T-cell (primary cell): ENCODE results near the gene MPPED1. TPM values are rescaled to one million over a fixed set of nuclear protein-coding genes. Genes with fewer than 3 reads are reported as not detected.

Source experiments
- ATAC-seq, 4 experiments: fragments of 200-7000 bp in 3 of 4; fragments of 150-1000 bp in 1 of 4; cut with Tn5 transposase; replicated peaks in 1 of 4; 1 replicate in 3 of 4; 2 replicates in 1 of 4; pipeline ENCODE4 v1.10.0; 2021; ENCODE audit warnings: moderate library complexity in 3 of 4, mild to moderate bottlenecking in 2 of 4, moderate number of reproducible peaks in 1 of 4
- CTCF ChIA-PET, 2 donors: fragments of 300-600 bp; sonication (Branson Sonifier 250); formaldehyde crosslinking; loops; one replicate each; lab custom pipeline; 2022; ENCODE audit warnings: antibody characterized with exemption in 2 of 2; lab: Charles Lee
- POLR2A ChIA-PET, 2 donors: fragments of 300-600 bp; sonication (Branson Sonifier 250); formaldehyde crosslinking; loops; one replicate each; lab custom pipeline; 2022; ENCODE audit warnings: antibody characterized with exemption in 2 of 2; lab: Charles Lee
- DNase-seq, 35 experiments: peaks; one replicate each; pipeline versions ENCODE4 v3.0.0 to v3.0.0-alpha.2; 2013 to 2023
- H3K27ac ChIP-seq: one replicate; pipeline ENCODE4 v1.5.1; 2013; ENCODE audit warnings: low read length
- H3K27me3 ChIP-seq, 2 experiments: replicated peaks in 1 of 2; 1 replicate in 1 of 2; 2 replicates in 1 of 2; pipeline versions ENCODE4 v1.6.1 to v1.7.0; 2013; ENCODE audit warnings: low read length in 1 of 2, mixed read lengths in 1 of 2; ENCODE audit not compliant: control insufficient read depth in 2 of 2, insufficient read depth in 2 of 2; ENCODE audit errors: extremely low read depth in 1 of 2
- H3K36me3 ChIP-seq, 2 donors: 1 replicate in 1 of 2; 2 replicates in 1 of 2; pipeline versions ENCODE4 v1.6.1 to v1.7.0; 2013; ENCODE audit warnings: low read length in 1 of 2; ENCODE audit not compliant: control insufficient read depth in 2 of 2, insufficient read depth in 1 of 2; ENCODE audit errors: extremely low read depth in 1 of 2
- H3K4me1 ChIP-seq, 2 experiments: 1 replicate in 1 of 2; 2 replicates in 1 of 2; pipeline versions ENCODE4 v1.6.1 to v1.7.0; 2013; ENCODE audit warnings: low read length in 2 of 2, mixed read lengths in 1 of 2; ENCODE audit not compliant: insufficient read depth in 2 of 2, control insufficient read depth in 1 of 2; ENCODE audit errors: extremely low read depth in 1 of 2
- H3K4me3 ChIP-seq, 2 donors: 1 replicate in 1 of 2; 2 replicates in 1 of 2; pipeline versions ENCODE4 v1.5.1 to v1.7.0; 2013; ENCODE audit warnings: mild to moderate bottlenecking in 2 of 2, low read length in 1 of 2, moderate library complexity in 1 of 2; ENCODE audit not compliant: control insufficient read depth in 1 of 2; ENCODE audit errors: extremely low read depth in 1 of 2
- H3K9me3 ChIP-seq: 2 replicates; pipeline ENCODE4 v1.7.0; 2013
- H3K27ac Mint-ChIP-seq, 2 donors: one replicate each; pipeline ENCODE4 v1.8.0; 2020 to 2021; ENCODE audit warnings: mild to moderate bottlenecking in 2 of 2, mixed read lengths in 2 of 2
- H3K27me3 Mint-ChIP-seq, 2 donors: one replicate each; pipeline ENCODE4 v1.8.0; 2021 to 2022; ENCODE audit warnings: mixed read lengths in 2 of 2
- H3K36me3 Mint-ChIP-seq: one replicate; pipeline ENCODE4 v1.8.0; 2021; ENCODE audit warnings: mixed read lengths
- H3K4me1 Mint-ChIP-seq, 3 donors: one replicate each; pipeline ENCODE4 v1.8.0; 2020 to 2022; ENCODE audit warnings: mixed read lengths in 3 of 3, mild to moderate bottlenecking in 1 of 3
- H3K4me3 Mint-ChIP-seq, 3 donors: one replicate each; pipeline ENCODE4 v1.8.0; 2020 to 2022; ENCODE audit warnings: mild to moderate bottlenecking in 3 of 3, mixed read lengths in 3 of 3, moderate library complexity in 3 of 3
- H3K9me3 Mint-ChIP-seq, 3 donors: one replicate each; pipeline ENCODE4 v1.8.0; 2020 to 2022; ENCODE audit warnings: mixed read lengths in 3 of 3
- WGBS: methylation state at CpG from one replicate; pipeline ENCODE4 v1.1.5; 2013; ENCODE audit warnings: missing lambda C conversion rate; ENCODE audit not compliant: insufficient coverage; 5-methylcytosine and 5-hydroxymethylcytosine counted together
- total RNA-seq, 35 experiments: library from RNA in 6 of 35; stranded (reverse) in 6 of 35; fragments of 120-200 nt in 1 of 35; gene quantifications; one replicate each; pipeline versions ENCODE4 v1.2.1 to v1.2.4 and lab custom pipeline; 2013 to 2026

The MPPED1 gene
- total RNA-seq, 5 donors from 2014 or later (not counting 1 experiment from before 2014, with no cell fraction given), result not detected

DNA sequence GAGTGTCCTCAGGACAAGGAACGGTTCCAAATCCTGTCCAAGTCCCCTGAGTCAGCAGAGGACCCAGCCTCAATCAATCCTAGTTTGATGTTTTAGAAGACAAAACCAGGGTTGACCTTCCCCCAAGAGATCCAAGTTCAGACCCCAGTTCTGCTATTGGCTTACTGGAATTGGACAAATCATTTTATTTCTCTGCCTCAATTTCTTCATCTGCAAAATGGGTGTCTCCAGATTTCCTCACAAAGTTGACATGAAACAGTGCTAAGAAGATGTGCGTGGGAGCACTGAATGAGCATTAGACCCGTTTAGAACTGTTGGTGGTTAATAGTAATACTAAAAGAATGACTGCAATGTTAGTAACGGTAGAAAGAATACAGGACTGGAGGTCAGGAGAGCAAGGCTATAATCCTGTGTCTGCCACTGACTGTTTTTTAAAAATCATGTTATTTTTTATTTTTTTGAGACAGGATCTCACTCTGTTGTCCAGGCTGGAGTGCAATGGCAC lies 35.8 kb upstream of the MPPED1 start:
- H3K27me3 Mint-ChIP-seq, result peaks cover 53 to 62% of the 10 kb centered on the region in 2 donors

DNA sequence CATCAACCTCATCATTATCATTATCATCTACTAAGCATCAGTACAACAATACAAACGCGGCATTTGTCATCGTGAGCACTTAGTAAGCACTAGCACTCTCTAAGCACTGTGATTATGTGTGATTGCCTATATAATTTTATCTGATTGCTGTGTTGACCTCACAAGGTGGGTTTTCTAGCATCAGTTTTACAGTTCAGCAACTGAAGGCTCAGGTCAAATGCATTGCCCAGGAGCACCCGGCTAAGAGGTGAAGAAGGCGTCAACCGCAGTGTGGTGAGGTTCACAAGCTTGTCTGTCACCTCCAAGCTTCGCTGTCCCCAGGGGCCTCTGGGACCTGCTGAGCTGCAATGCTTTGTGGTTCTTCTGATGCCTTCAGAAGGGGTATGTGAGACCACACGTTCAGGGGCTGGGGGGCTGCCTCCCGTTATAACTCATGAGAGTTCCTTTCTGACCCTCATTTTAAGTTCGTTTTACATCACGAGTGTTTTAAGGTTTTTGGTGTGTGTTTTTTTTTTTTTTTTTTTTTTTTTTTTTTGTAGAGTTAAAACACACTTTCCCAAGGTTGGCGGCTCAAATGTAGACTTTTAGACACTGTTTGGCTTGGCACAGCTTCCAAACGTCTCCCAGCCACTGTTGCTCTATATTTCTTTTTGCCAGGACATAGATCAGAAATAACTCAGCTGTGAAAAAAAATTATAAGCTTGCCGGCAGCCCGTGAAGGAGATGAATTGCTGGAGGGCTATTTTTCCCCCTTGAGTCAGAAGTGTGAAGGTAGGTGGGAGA lies 34.9 kb upstream of the MPPED1 start:
- H3K27me3 ChIP-seq, result peaks cover 0 to 34% of the 10 kb centered on the region in 2 experiments
- DNase-seq (peak in 28 of 35 experiments; percentile 7 to 77 (median 34)), ATAC-seq (peak; percentile 40 to 88 (median 72))
- POLR2A ChIA-PET, result no interaction called here
- no peaks in the 10 kb centered on the region for H3K36me3 ChIP-seq
- Mint-ChIP-seq H3K4me1 (peaks cover 22 to 34% (median 23%) of the 10 kb centered on the region in 3 donors), H3K36me3 (no peaks in the 10 kb centered on the region), H3K9me3 (peaks cover 5 to 6% (median 6%) of the 10 kb centered on the region in 3 donors), H3K27me3 (peaks cover 43 to 54% of the 10 kb centered on the region in 2 donors), H3K4me3 (no peak overlapping the region), H3K27ac (peak overlapping the region in 1 of 2 donors; percentile 57)
- H3K4me1 ChIP-seq, result peaks cover 0 to 28% of the 10 kb centered on the region in 2 experiments
- no peak overlapping the region for H3K27ac ChIP-seq
- no peaks in the 10 kb centered on the region for H3K9me3 ChIP-seq
- 16% methylated on average over 7 of the region's 15 CpGs for WGBS
- H3K4me3 ChIP-seq, result no peak overlapping the region
- CTCF ChIA-PET, result interaction anchor here in 1 of 2 donors (0.7 to 1.0 kb wide), 2 partner anchors 31 to 104 kb away, joined by 3 to 4 read pairs; no protein-coding TSS in a partner anchor

More for the DNA sequence above, 35.8 kb upstream of the MPPED1 start:
- Histone ChIP-seq H3K36me3 (no peaks in the 10 kb centered on the region), H3K27ac (no peak overlapping the region), H3K4me3 (no peak overlapping the region), H3K27me3 (peaks cover 0 to 42% of the 10 kb centered on the region in 2 experiments), H3K4me1 (peaks cover 0 to 23% of the 10 kb centered on the region in 2 experiments), H3K9me3 (no peaks in the 10 kb centered on the region)
- 57% methylated on average over 4 of the region's 4 CpGs for WGBS
- no peak for ATAC-seq
- Mint-ChIP-seq H3K4me1 (peaks cover 20 to 24% (median 23%) of the 10 kb centered on the region in 3 donors), H3K36me3 (no peaks in the 10 kb centered on the region), H3K4me3 (no peak overlapping the region), H3K9me3 (peaks cover 5 to 6% (median 6%) of the 10 kb centered on the region in 3 donors), H3K27ac (no peak overlapping the region)
- ChIA-PET CTCF (interaction anchor here in 1 of 2 donors (1.1 kb wide), 1 partner anchor 12 kb away, joined by 4 read pairs; no protein-coding TSS in a partner anchor), POLR2A (no interaction called here)
- no peak for DNase-seq

DNA sequence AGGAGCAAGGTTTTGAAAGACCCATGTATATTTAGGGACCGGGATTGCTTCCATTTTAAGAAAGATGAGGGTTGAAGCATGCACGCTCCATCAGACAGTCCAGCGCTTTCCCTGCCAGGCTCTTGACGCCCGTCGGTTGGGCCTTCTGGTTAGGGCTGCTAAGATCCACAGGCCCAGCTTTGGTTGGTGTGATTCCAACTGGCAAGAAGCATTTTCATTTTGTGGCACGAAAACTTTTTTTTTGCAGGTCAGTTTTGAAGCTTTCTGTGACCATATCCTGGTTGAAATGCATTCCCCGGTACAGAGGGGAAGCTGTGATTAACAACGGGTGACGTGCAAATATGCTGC lies 34.3 kb upstream of the MPPED1 start:
- H3K9me3 Mint-ChIP-seq, result peaks cover 5 to 6% (median 6%) of the 10 kb centered on the region in 3 donors
- no peaks in the 10 kb centered on the region for H3K36me3 Mint-ChIP-seq
- H3K27ac ChIP-seq, result no peak overlapping the region
- H3K27me3 ChIP-seq, result peaks cover 0 to 30% of the 10 kb centered on the region in 2 experiments
- POLR2A ChIA-PET, result no interaction called here
- no peak overlapping the region for H3K4me3 ChIP-seq
- no peak for ATAC-seq
- 71% methylated on average over 7 of the region's 10 CpGs for WGBS
- no peak overlapping the region for H3K4me3 Mint-ChIP-seq
- CTCF ChIA-PET, result interaction anchor here in 1 of 2 donors (0.7 to 1.0 kb wide), 2 partner anchors 32 to 104 kb away, joined by 3 to 4 read pairs; no protein-coding TSS in a partner anchor
- H3K4me1 Mint-ChIP-seq, result peaks cover 22 to 34% (median 23%) of the 10 kb centered on the region in 3 donors
- peak in 1 of 35 experiments; percentile 9 for DNase-seq
- H3K9me3 ChIP-seq, result no peaks in the 10 kb centered on the region
- H3K4me1 ChIP-seq, result peaks cover 0 to 28% of the 10 kb centered on the region in 2 experiments
- H3K36me3 ChIP-seq, result no peaks in the 10 kb centered on the region
- no peak overlapping the region for H3K27ac Mint-ChIP-seq
- peaks cover 43 to 49% of the 10 kb centered on the region in 2 donors for H3K27me3 Mint-ChIP-seq

DNA sequence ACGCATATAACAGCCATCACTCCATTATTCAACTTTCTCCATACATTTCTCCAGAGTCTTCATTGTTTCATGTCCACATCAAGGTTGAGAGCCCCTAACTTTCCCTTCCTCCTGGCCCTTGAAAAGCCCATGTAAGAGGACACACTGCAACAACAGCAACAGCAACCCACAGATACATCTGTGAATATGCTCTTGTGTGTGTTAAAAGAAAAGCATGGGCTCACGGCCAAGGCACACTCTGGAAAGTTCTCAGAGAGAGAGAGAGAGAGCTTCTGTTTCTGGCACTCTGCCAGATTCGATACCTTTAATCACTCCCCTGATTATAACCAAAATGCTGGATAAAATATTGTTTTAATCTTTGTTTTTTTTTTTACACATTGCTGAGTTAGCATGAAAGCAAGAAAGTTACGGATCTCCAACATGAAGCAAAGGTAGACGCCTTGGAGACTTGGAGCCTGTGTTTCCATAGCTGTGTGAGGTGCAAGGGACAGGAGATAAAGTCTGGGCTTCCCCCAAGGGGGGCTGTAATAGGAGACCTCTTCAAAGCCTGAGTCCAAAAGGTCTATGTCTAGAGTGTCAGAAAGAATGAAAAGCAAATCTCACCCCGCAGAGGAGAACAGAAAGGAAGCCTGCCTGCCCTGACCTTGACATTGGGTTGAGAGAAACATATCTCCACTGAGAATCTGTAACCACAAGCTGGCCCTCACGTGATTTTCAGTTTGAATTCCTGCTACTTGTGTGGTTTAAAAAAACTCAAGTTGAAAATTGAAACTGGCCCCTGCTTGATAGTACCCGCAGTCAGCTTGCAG lies 33.7 kb upstream of the MPPED1 start:
- Histone ChIP-seq H3K27me3 (peaks cover 0 to 30% of the 10 kb centered on the region in 2 experiments), H3K27ac (no peak overlapping the region), H3K4me1 (peaks cover 0 to 28% of the 10 kb centered on the region in 2 experiments), H3K4me3 (no peak overlapping the region), H3K9me3 (no peaks in the 10 kb centered on the region), H3K36me3 (no peaks in the 10 kb centered on the region)
- ATAC-seq (no peak), DNase-seq (no peak)
- Mint-ChIP-seq H3K27ac (no peak overlapping the region), H3K9me3 (peaks cover 5 to 6% (median 6%) of the 10 kb centered on the region in 3 donors), H3K36me3 (no peaks in the 10 kb centered on the region), H3K4me3 (peak overlapping the region in 1 of 3 donors; percentile 34), H3K4me1 (peaks cover 22 to 34% (median 23%) of the 10 kb centered on the region in 3 donors), H3K27me3 (peaks cover 43 to 49% of the 10 kb centered on the region in 2 donors)
- 40% methylated on average over 2 of the region's 8 CpGs for WGBS
- ChIA-PET POLR2A (no interaction called here), CTCF (interaction anchor here in 1 of 2 donors (1.0 kb wide), 1 partner anchor 105 kb away, joined by 4 read pairs; no protein-coding TSS in a partner anchor)

DNA sequence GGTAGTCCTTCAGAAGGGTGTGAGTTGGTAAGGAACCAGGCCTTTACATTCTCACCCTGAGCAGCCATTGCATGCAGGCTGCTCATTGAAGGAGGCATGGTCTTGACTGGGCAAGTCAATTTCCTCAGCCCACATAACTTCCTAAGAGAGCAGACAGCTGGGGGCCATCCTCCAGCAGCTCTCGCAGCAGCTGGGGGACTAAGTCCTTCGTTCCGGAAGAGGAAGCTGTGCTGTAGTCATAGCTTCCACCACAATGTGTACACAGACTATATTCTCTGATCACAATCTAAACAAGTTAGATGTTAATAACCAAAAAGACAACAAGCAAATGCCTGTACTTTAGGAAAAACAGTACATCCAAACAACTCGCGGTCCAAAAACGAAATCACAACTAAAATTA lies 30.1 kb upstream of the MPPED1 start:
- H3K4me3 Mint-ChIP-seq, result no peak overlapping the region
- peak in 2 of 4 experiments; percentile 32 to 48 for ATAC-seq
- peak in 3 of 35 experiments; percentile 7 to 37 (median 9) for DNase-seq

More for the DNA sequence above, 30.1 kb upstream of the MPPED1 start:
- Histone ChIP-seq H3K4me3 (no peak overlapping the region), H3K9me3 (no peaks in the 10 kb centered on the region), H3K27me3 (peaks cover 0 to 27% of the 10 kb centered on the region in 2 experiments), H3K27ac (no peak overlapping the region), H3K36me3 (no peaks in the 10 kb centered on the region), H3K4me1 (peaks cover 0 to 29% of the 10 kb centered on the region in 2 experiments)
- CTCF ChIA-PET, result interaction anchor here in 1 of 2 donors (0.5 kb wide), 2 partner anchors 10 to 38 kb away, joined by 3 read pairs; no protein-coding TSS in a partner anchor
- Mint-ChIP-seq H3K4me1 (peaks cover 25 to 37% (median 31%) of the 10 kb centered on the region in 3 donors), H3K9me3 (no peaks in the 10 kb centered on the region), H3K27ac (peak overlapping the region; percentile 21 to 58), H3K36me3 (no peaks in the 10 kb centered on the region), H3K27me3 (peaks cover 31 to 40% of the 10 kb centered on the region in 2 donors)
- POLR2A ChIA-PET, result no interaction called here
- 25% methylated on average over 3 of the region's 6 CpGs for WGBS
